ENCODE results near the gene WT1.

WT1 gene

GRCh38 chr11:32472226-32472625 is 36.9 kb upstream of the WT1 start:
- TF ChIP-seq POLR2AphosphoS5 (IDR thresholded peaks at IDR 0.05; ENCODE audit: low read depth, low read length) (no peak), FOXP2 (optimal IDR thresholded peaks at IDR 0.05; ENCODE audit: borderline replicate concordance, extremely low read depth, extremely low read length, insufficient read depth) (no peak), SIN3A (IDR thresholded peaks at IDR 0.05; ENCODE audit: borderline replicate concordance, insufficient read depth, low read length) (no peak), REST (IDR thresholded peaks at IDR 0.05; ENCODE audit: insufficient read depth in 1 of 2, low read depth in 2 of 2, low read length in 2 of 2) (no peak), TAF1 (IDR thresholded peaks at IDR 0.05; ENCODE audit: borderline replicate concordance, insufficient read depth, low read length) (no peak)

- TF ChIP-seq TAF1 (IDR thresholded peaks at IDR 0.05; ENCODE audit: borderline replicate concordance, insufficient read depth, low read length) (no peak), POLR2AphosphoS5 (IDR thresholded peaks at IDR 0.05; ENCODE audit: low read depth, low read length) (no peak), FOXP2 (optimal IDR thresholded peaks at IDR 0.05; ENCODE audit: borderline replicate concordance, extremely low read depth, extremely low read length, insufficient read depth) (no peak), SIN3A (IDR thresholded peaks at IDR 0.05; ENCODE audit: borderline replicate concordance, insufficient read depth, low read length) (no peak), REST (IDR thresholded peaks at IDR 0.05; ENCODE audit: insufficient read depth in 1 of 2, low read depth in 2 of 2, low read length in 2 of 2) (no peak)
Observed at GRCh38 chr11:32469791-32470190, 34.5 kb upstream of the WT1 start.

DNA sequence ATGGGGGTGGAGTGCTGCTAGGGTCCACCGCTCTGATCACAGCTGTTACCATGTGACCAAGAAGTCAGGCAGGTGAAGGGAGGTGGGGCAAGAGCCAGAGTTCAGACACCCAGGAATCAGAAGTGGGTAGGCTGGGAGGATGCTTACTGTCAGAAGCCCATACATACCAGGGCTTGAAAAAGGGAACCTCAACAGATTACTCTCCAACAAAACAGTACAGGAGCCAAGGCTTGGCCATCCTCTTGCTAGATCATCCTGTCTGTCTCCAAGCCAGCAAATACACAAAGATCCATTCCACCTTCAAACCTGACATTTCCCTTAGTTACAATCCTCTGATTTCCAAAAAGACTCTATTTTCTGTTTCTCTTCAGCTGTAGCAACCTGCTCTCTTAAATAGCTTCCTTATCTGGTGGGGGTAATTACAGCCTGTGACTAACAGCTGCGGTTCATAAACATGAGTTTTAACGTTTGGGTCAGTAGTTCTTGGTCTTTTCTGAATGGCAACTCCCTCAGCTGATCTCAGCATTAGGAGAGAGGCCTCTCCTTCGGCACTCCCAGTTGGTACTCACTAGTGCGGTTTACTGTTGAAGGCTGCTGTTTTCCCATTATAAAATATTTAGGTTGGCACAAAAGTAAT is 31.1 kb upstream of the WT1 start:
- TF ChIP-seq POLR2AphosphoS5 (IDR thresholded peaks at IDR 0.05; ENCODE audit: low read depth, low read length) (no peak), SIN3A (IDR thresholded peaks at IDR 0.05; ENCODE audit: borderline replicate concordance, insufficient read depth, low read length) (no peak), TAF1 (IDR thresholded peaks at IDR 0.05; ENCODE audit: borderline replicate concordance, insufficient read depth, low read length) (no peak), REST (IDR thresholded peaks at IDR 0.05; ENCODE audit: insufficient read depth in 1 of 2, low read depth in 2 of 2, low read length in 2 of 2) (no peak), FOXP2 (optimal IDR thresholded peaks at IDR 0.05; ENCODE audit: borderline replicate concordance, extremely low read depth, extremely low read length, insufficient read depth) (no peak)

GRCh38 chr11:32464078-32464477 is 28.7 kb upstream of the WT1 start:
- TF ChIP-seq FOXP2 (optimal IDR thresholded peaks at IDR 0.05; ENCODE audit: borderline replicate concordance, extremely low read depth, extremely low read length, insufficient read depth) = no peak
- TF ChIP-seq SIN3A (IDR thresholded peaks at IDR 0.05; ENCODE audit: borderline replicate concordance, insufficient read depth, low read length) = no peak
- no peak for TF ChIP-seq POLR2AphosphoS5 (IDR thresholded peaks at IDR 0.05; ENCODE audit: low read depth, low read length)
- TF ChIP-seq REST (IDR thresholded peaks at IDR 0.05; ENCODE audit: insufficient read depth in 1 of 2, low read depth in 2 of 2, low read length in 2 of 2) = no peak
- no peak for TF ChIP-seq TAF1 (IDR thresholded peaks at IDR 0.05; ENCODE audit: borderline replicate concordance, insufficient read depth, low read length)
